Measurements from ENCODE around the gene HSD3B2.

The HSD3B2 gene

GRCh38 chr1:119467219-119467618, 52.3 kb downstream of the HSD3B2 start:
- no peak for DNase-seq

- no peak for DNase-seq
These were observed 53.1 kb downstream of the HSD3B2 start for GRCh38 chr1:119467857-119468668.

GRCh38 chr1:119469741-119470140, 54.8 kb downstream of the HSD3B2 start:
- no peak for DNase-seq

- no peak for DNase-seq
These were observed 55.4 kb downstream of the HSD3B2 start for GRCh38 chr1:119470377-119470776.

- no peak for DNase-seq
These were observed 56.0 kb downstream of the HSD3B2 start for GRCh38 chr1:119470958-119471357.

- DNase-seq: no peak
These were observed 56.6 kb downstream of the HSD3B2 start for GRCh38 chr1:119471566-119471965.

- no peak for DNase-seq
These were observed 57.3 kb downstream of the HSD3B2 start for GRCh38 chr1:119472080-119472818.

Measured in NCI-H2171 (cell line).